22Rv1 (cell line): ENCODE data around the gene MAPK11.
A peak's percentile ranks its signal among the peaks of the same experiment; 100 is the strongest.

Experiments used
- H3K27ac ChIP-seq: fragments of 450-650 bp; 2 replicates; pipeline ENCODE4 v1.5.1; 2017
- CTCF ChIP-seq: fragments of 450-650 bp; IDR thresholded peaks from 2 replicates; pipeline ENCODE4 v1.5.1; 2017; ENCODE audit warnings: mild to moderate bottlenecking
- ZFX ChIP-seq: fragments of 450-650 bp; IDR thresholded peaks from 2 replicates; pipeline ENCODE4 v1.6.1; 2017; ENCODE audit warnings: antibody characterized with exemption, borderline replicate concordance

MAPK11 gene

GRCh38 chr22:50257451-50258360 lies 12.5 kb downstream of the MAPK11 start:
- no peak for TF ChIP-seq CTCF
- TF ChIP-seq ZFX, result no peak
- peak overlapping the region; percentile 26 for H3K27ac ChIP-seq

- H3K27ac ChIP-seq, result peak overlapping the region; percentile 26; the same call in 1 of the 2 replicates
- TF ChIP-seq ZFX (no peak), CTCF (no peak)
These were observed 13.1 kb downstream of the MAPK11 start for GRCh38 chr22:50257041-50257440.

GRCh38 chr22:50256258-50256862 lies 13.8 kb downstream of the MAPK11 start:
- TF ChIP-seq ZFX (no peak), CTCF (no peak)
- H3K27ac ChIP-seq, result peak overlapping the region; percentile 26

GRCh38 chr22:50255607-50256006 lies 14.6 kb downstream of the MAPK11 start:
- H3K27ac ChIP-seq, result no peak overlapping the region; the same call in 1 of the 2 replicates
- no peak for TF ChIP-seq ZFX
- no peak for TF ChIP-seq CTCF

- TF ChIP-seq ZFX, result no peak
- no peak for TF ChIP-seq CTCF
- peak overlapping the region; percentile 56; the same call in 1 of the 2 replicates for H3K27ac ChIP-seq
These were observed 15.1 kb downstream of the MAPK11 start for GRCh38 chr22:50255099-50255498.

- peak overlapping the region; percentile 56 for H3K27ac ChIP-seq
- TF ChIP-seq CTCF, result no peak
- no peak for TF ChIP-seq ZFX
These were observed 16.2 kb downstream of the MAPK11 start for GRCh38 chr22:50253941-50254340.
